OCI-LY3 (cell line): ENCODE measurements around the gene EPN2.

Experiments
- H2AFZ ChIP-seq: fragments of 200-600, 300-600 bp; shearing (Covaris generic); 2 replicates; pipeline ENCODE4 v1.6.0; 2014; ENCODE audit warnings: antibody characterized with exemption, low read depth, low read length
- H3K27ac ChIP-seq: fragments of 200-600, 300-600 bp; sonication (generic); 2 replicates; pipeline ENCODE4 v1.5.1; 2014; ENCODE audit warnings: mild to moderate bottlenecking, low read length, moderate library complexity, mixed read lengths
- H3K27me3 ChIP-seq: fragments of 200-600, 300-600 bp; sonication (generic); 2 replicates; pipeline ENCODE4 v1.6.1; 2014; ENCODE audit warnings: low read depth, low read length, mixed read lengths
- H3K36me3 ChIP-seq: fragments of 200-600, 300-600 bp; sonication (generic); replicated peaks from 2 replicates; pipeline ENCODE3; 2014; ENCODE audit warnings: low read depth, low read length, mixed read lengths
- H3K4me1 ChIP-seq: fragments of 300-600, 200-600 bp; sonication (generic); 2 replicates; pipeline ENCODE4 v1.6.1; 2014; ENCODE audit warnings: low read length, mixed read lengths
- H3K4me2 ChIP-seq: fragments of 200-600, 300-600 bp; sonication (generic); 2 replicates; pipeline ENCODE4 v1.6.1; 2014; ENCODE audit warnings: low read length, mixed read lengths
- H3K4me3 ChIP-seq: fragments of 300-600, 200-600 bp; sonication (generic); 2 replicates; pipeline ENCODE4 v1.5.1; 2014; ENCODE audit warnings: antibody characterized with exemption, mild to moderate bottlenecking, low read length, moderate library complexity
- H3K79me2 ChIP-seq: fragments of 300-600, 200-600 bp; shearing (Covaris generic); 2 replicates; pipeline ENCODE4 v1.6.1; 2014; ENCODE audit warnings: mild to moderate bottlenecking, low read length, mixed read lengths
- H3K9ac ChIP-seq: fragments of 300-600, 200-600 bp; shearing (Covaris generic); 2 replicates; pipeline ENCODE4 v1.6.0; 2014; ENCODE audit warnings: mild to moderate bottlenecking, low read length, moderate library complexity
- H3K9me3 ChIP-seq: fragments of 200-600, 300-600 bp; shearing (Covaris generic); 2 replicates; pipeline ENCODE4 v1.6.1; 2014; ENCODE audit warnings: low read length, mixed read lengths; ENCODE audit not compliant: insufficient read depth
- H4K20me1 ChIP-seq: fragments of 200-600, 300-600 bp; sonication (generic); 2 replicates; pipeline ENCODE4 v1.6.1; 2016; ENCODE audit warnings: low read length, mixed read lengths; ENCODE audit not compliant: insufficient read depth
- EZH2phosphoT487 ChIP-seq: fragments of 200-600 bp; shearing (Covaris generic); IDR thresholded peaks from 2 replicates; pipeline ENCODE4 v1.6.1; 2018; ENCODE audit warnings: antibody characterized with exemption, mixed run types, low read depth
- TF ChIP-seq, protein P1 (sequence below): fragments of 200-600, 300-600 bp; sonication (generic); IDR thresholded peaks from 2 replicates; pipeline ENCODE4 v1.5.1; 2014; ENCODE audit warnings: antibody characterized with exemption, low read length, low read depth

EPN2 gene

DNA sequence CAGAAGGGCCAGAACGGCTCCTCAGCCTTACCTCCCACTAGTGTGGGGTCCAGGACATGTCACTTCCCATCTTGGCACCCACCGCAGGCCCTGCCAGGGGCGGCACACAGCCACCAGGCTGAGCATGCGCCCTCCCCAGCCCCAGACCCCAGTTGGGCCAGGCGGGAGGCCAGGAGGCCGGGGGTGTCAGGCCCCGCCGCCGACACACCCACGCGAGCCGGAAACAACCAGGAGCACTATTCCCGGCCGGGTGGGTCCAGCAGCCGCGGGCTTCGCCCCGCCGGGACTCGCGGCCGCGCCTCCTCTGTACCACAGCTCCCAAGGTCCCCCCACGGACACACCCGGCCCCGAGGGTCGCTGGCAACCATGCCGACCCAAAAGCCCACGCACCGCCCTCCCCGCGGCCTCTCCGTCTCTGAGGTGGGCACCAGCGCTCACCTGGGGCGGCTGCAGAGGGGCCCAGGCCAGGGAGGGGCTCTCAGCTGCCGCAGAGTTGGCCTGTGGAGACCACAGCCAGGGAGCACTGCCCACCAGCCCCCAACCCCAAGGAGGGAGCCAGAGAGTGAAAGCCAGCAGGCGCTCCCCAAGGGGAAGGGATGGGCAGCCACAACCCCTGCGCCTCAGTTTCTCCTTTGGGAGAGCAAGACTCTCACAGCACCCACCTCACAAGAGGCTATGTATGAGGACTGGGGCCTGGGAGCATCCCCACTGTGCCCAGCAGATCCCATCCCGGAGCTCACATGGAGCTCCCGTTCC lies 107.3 kb downstream of the EPN2 start:
- no peak overlapping the region for H3K4me3 ChIP-seq
- no peak overlapping the region for H3K4me2 ChIP-seq

DNA sequence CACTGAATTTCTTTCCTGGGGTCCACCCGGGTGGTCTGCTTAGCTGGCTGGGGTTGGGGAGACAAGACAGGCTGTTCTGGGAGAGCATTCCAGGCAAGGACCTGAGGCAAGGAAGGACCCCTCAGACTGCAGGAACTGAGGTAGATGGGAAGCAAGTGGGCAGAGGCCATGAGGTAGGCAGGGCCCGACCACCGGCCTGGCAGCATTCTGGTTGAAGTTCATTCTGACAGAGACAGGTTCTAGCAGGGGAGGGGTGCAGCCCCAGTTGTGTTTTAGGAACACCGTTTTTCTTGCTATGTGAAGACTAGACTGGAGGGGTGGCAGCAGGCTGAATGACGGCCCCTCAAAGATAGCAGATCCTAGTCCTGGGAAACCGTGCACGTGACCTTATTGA lies 107.9 kb downstream of the EPN2 start:
- Histone ChIP-seq H3K9me3 (no peaks in the 10 kb centered on the region), H2AFZ (no peak overlapping the region), H3K36me3 (no peaks in the 10 kb centered on the region), H4K20me1 (no peaks in the 10 kb centered on the region), H3K4me3 (no peak overlapping the region), H3K4me2 (no peak overlapping the region), H3K9ac (no peak overlapping the region), H3K79me2 (no peaks in the 10 kb centered on the region), H3K27me3 (no peaks in the 10 kb centered on the region), H3K27ac (no peak overlapping the region), H3K4me1 (no peaks in the 10 kb centered on the region)
- no peak for TF ChIP-seq EZH2phosphoT487
- TF ChIP-seq, protein P1, sequence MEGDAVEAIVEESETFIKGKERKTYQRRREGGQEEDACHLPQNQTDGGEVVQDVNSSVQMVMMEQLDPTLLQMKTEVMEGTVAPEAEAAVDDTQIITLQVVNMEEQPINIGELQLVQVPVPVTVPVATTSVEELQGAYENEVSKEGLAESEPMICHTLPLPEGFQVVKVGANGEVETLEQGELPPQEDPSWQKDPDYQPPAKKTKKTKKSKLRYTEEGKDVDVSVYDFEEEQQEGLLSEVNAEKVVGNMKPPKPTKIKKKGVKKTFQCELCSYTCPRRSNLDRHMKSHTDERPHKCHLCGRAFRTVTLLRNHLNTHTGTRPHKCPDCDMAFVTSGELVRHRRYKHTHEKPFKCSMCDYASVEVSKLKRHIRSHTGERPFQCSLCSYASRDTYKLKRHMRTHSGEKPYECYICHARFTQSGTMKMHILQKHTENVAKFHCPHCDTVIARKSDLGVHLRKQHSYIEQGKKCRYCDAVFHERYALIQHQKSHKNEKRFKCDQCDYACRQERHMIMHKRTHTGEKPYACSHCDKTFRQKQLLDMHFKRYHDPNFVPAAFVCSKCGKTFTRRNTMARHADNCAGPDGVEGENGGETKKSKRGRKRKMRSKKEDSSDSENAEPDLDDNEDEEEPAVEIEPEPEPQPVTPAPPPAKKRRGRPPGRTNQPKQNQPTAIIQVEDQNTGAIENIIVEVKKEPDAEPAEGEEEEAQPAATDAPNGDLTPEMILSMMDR, result no peak

More for the DNA sequence above, 107.3 kb downstream of the EPN2 start:
- TF ChIP-seq, protein P1, result no peak
- TF ChIP-seq EZH2phosphoT487, result no peak
- no peak overlapping the region for H3K27ac ChIP-seq
- H3K27me3 ChIP-seq, result no peaks in the 10 kb centered on the region
- H2AFZ ChIP-seq, result no peak overlapping the region
- H3K9ac ChIP-seq, result no peak overlapping the region
- H3K4me1 ChIP-seq, result no peaks in the 10 kb centered on the region
- no peaks in the 10 kb centered on the region for H3K79me2 ChIP-seq
- H3K36me3 ChIP-seq, result no peaks in the 10 kb centered on the region
- no peaks in the 10 kb centered on the region for H3K9me3 ChIP-seq
- H4K20me1 ChIP-seq, result no peaks in the 10 kb centered on the region

DNA sequence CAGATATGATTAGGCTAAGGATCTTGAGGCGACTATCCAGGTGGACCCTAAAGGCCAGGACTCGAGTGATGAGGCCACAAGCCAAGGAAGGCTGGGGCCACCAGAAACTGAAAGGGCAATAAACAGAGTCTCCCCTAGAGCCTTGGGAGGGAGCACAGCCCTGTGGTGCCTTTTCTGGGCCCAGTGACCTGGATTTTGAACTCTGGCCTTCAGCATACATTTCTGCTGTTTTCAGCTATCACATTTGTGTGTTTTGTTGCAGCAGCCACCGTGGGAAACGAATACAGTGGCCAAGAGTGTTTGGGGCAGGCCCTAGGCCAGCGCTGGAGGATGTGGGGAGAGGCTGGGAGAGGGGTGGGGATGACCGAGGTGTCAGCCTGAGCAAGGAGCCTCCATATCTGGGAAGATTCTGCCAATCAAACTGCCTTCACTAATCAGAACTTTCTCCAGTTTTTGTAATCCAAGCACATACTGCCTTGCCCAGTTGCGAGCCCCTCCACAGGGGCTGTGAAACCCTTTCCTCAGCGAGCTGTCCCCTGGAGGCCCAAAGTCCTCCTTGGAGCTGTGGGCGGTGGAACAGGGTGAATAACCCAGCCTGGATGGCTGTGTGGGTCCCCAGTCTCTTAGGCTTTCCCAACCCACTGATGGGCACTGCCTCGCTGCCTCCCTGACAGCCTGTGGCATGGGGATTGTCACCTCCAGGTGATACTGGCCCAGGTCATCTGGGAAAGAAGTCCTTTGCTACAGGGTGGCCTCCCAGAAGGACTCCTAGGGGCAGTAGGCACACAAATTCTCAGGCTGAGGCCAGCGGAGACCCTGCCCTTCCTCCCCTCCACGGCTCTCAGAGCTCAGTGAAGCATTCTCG lies 108.6 kb downstream of the EPN2 start:
- H3K4me1 ChIP-seq, result no peaks in the 10 kb centered on the region
- H3K27ac ChIP-seq, result no peak overlapping the region
- no peaks in the 10 kb centered on the region for H3K9me3 ChIP-seq
- no peaks in the 10 kb centered on the region for H3K36me3 ChIP-seq
- no peaks in the 10 kb centered on the region for H3K79me2 ChIP-seq
- TF ChIP-seq, protein P1, result no peak
- TF ChIP-seq EZH2phosphoT487, result no peak
- H4K20me1 ChIP-seq, result no peaks in the 10 kb centered on the region
- no peak overlapping the region for H2AFZ ChIP-seq
- no peak overlapping the region for H3K9ac ChIP-seq
- no peaks in the 10 kb centered on the region for H3K27me3 ChIP-seq
- no peak overlapping the region for H3K4me2 ChIP-seq
- H3K4me3 ChIP-seq, result no peak overlapping the region
